Panc1 (cell line): ENCODE measurements around the gene PRRX2.

Source experiments
- CTCF ChIP-seq: fragments of 450-650 bp; IDR thresholded peaks from 2 replicates; pipeline ENCODE4 v1.5.1; 2017; ENCODE audit warnings: mild to moderate bottlenecking
- REST ChIP-seq, 2 experiments: IDR thresholded peaks; 2 replicates each; pipeline ENCODE4 v1.6.1; 2011 to 2012; ENCODE audit warnings: low read depth in 2 of 2, control low read depth in 1 of 2, low read length in 1 of 2, mild to moderate bottlenecking in 1 of 2, moderate library complexity in 1 of 2; ENCODE audit not compliant: insufficient read depth in 1 of 2

- TF ChIP-seq REST (IDR thresholded peaks at IDR 0.05; ENCODE audit: insufficient read depth in 1 of 2, low read depth in 2 of 2, low read length in 1 of 2) (no peak), CTCF (no peak)
These were observed 90.7 kb downstream of the PRRX2 start for GRCh38 chr9:129756191-129756590.
